Stimulated activated CD4-positive, alpha-beta T cell treated with anti-CD3 and anti-CD28 coated beads, Interleukin-1b, Interleukin-23, amount 100 ng/mL, for 24 hours (primary cell): ENCODE measurements around the gene CAV2.

Experiments
- DNase-seq, 4 experiments: peaks; one replicate each; pipeline ENCODE4 v3.0.0-alpha.2; 2020; ENCODE audit warnings: low read depth in 4 of 4, low spot score in 1 of 4

CAV2 gene

GRCh38 chr7:116545411-116545993 is 46.0 kb downstream of the CAV2 start:
- no peak for DNase-seq

GRCh38 chr7:116546054-116546453 is 46.5 kb downstream of the CAV2 start:
- no peak for DNase-seq

DNA sequence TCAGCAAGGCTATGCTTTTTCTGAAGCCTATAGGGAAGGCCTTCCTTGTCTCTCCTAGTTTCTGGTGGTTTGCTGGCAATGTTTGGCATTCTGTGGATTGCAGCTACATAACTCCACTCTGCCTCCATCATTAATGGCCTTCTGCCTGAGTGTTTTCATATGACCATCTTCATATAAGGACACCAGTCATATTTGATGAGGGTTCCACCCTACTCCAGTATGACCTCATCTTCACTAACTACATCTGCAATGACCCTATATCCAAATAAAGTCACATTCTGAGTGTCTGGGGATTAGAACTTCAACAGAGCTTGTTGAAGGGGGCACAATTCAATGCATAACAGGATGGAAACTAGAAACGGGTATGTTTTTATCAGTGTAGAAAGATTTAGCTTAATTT is 47.4 kb downstream of the CAV2 start:
- DNase-seq: no peak

DNA sequence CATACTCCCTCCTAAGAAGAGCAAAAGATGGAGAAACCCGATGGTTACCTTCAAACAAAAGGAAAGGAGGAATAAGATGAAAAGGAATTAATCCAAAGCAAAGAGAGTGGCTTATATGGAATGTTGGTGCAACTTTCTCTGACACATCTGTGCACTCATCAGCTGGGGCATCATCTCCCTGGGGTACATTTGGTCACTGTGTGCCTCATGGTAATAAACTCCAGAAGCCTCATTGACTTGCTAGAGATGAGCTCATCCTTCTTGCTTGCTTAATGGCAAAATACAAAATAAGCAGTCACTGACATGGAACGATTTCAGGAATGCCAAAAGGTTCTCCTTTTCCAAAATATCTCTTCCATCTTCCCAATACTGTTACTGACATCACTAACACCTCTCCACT is 47.8 kb downstream of the CAV2 start:
- no peak for DNase-seq

GRCh38 chr7:116548506-116548905 is 49.0 kb downstream of the CAV2 start:
- DNase-seq: no peak

- no peak for DNase-seq
Observed at GRCh38 chr7:116549370-116549769, 49.8 kb downstream of the CAV2 start.

DNA sequence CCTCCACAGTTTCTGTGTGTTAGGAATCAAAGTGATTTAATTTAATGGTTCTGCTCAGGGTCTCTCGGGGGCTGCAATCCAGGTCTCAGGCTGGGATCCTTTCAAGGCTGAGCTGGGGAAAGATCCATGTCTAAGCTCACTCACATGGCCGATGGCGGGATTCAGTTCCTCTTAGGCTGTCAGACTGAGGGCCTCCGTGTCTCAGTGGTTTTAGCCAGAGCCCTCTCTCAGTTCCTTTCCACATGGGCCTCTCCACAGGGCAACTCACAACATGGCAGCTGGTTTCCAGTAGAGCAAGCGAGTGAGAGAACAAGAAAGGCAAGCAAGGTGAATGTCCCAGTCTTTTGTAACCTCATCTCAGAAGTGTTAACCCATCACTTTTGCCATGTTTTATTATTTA is 52.2 kb downstream of the CAV2 start:
- DNase-seq: no peak

- DNase-seq: no peak
Observed at GRCh38 chr7:116552602-116553001, 53.1 kb downstream of the CAV2 start.

DNA sequence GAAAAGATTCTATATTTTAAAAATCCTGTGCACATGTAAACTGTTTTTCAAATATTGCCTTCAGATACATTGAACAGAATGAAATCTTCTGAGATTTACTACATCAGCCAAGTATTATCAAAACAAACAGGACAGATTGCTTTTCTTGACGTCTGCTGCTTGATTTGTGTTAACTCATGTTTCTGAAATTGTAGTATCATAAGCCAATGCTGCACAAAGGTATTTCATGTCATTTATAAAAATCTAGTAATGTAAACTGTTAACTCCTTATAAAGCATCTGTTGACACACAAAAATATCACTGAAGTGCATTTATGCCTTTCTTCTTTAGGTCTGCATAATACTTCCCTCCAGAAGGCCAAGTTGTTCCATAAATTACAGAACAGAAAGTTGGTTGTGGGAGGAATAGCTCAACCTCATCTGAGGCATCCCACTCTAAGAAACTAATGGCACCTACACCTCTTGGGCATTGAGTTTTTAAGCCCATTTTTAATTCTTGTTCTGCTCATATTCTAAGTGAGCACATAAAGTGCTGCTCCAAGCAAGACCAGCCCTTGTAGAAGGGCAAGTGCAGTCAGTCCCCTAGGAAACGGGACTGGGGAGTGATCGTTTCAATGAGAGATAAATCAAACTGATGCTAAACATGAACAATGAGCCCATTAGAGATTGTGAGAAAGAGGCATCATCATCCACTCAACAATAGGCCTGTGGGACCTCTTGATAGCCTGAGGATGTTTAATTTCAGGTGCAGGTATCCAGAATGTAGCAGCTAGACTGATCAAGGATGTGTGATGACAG is 53.8 kb downstream of the CAV2 start:
- DNase-seq: no peak

GRCh38 chr7:116554436-116554835 is 54.9 kb downstream of the CAV2 start:
- DNase-seq: no peak

DNA sequence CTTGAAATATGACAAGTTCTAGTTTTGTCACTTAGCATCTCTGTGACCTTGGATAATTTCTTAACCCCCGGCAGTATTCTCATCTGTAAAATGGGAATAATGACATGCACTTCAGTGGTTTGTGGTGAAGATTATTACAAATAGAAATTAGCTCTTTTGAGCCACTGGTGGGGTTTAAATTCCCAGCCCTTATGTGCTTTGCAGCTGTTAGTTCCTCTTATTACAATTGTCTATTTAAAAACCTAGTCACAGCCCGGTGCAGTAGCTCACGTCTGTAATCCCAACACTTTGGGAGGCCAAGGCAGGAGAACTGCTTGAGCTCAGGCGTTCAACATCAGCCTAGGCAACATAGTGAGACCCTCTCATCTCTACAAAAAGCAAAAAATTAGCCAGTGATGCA is 55.4 kb downstream of the CAV2 start:
- no peak for DNase-seq

DNA sequence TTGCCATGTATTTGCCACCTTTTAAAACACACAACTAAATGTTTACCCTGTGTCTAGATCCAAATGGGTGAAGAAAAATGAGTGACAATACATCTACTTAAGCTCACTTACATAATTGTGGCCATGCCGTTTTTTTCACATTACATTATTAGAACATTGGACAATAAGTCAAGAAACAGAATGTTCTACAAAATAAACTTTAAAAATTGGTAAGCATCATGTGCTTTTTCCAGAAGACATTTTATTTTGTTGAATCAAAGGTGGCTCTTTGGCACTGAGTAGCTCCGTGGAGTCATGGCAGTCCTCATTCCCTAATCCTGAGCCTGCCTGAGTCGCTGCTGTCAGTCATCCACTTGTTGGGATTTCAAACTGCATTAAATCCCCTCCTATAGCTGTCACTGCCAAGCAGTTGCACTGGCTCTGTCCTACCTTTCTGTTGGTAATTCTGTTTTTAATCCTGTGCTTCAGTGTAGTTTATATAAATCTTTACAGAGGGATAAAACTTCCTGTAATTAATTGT is 57.6 kb downstream of the CAV2 start:
- no peak for DNase-seq

DNA sequence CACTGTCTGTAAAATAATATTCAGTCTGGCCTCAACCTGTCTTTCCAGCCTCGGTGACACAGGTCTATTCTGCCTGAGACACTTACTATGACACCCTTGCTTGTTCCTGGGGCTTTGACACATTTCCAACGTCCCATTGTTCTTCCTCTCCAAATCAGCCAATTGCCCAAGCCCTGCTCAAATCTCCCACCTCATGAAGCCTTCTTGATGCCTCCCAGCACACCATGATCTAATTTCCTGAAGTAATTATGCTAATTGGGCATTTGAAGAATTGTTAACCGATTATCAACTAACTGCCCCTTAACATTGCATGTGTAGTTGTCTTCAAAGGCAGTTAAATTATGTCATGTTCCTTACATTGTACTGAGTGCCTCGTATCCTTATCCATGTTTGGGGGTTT is 58.4 kb downstream of the CAV2 start:
- DNase-seq: no peak
